ENCODE measurements around the gene RALGPS2. TPM values are rescaled to one million over a fixed set of nuclear protein-coding genes. Genes with fewer than 3 reads are reported as not detected.

Gene RALGPS2
- total RNA-seq, 2 experiments from 2014 or later: 4.8 to 5.5 TPM

Small RNA genes within 50 kb of the gene (microRNA-seq; reads per million reads assigned to microRNA genes)
- gene MIR4424 (ENCODE audit: borderline replicate concordance): not detected

Other genes with a start within 250 kb of the RALGPS2 start
- not detected for gene CLEC20A, start 228.3 kb upstream of the RALGPS2 start, total RNA-seq
- not detected for gene TEX35, start 212.1 kb upstream of the RALGPS2 start, total RNA-seq
- not detected for gene ANGPTL1, start 145.8 kb downstream of the RALGPS2 start, total RNA-seq

All from activated CD4-positive, alpha-beta T cell treated with anti-CD3 and anti-CD28 coated beads for 36 hours (primary cell).